ENCODE measurements around the gene LYPD5. TPM values are rescaled to one million over a fixed set of nuclear protein-coding genes. Genes with fewer than 3 reads are reported as not detected.

LYPD5 gene
- total RNA-seq, 1 donor from 2014 or later, result not detected

DNA sequence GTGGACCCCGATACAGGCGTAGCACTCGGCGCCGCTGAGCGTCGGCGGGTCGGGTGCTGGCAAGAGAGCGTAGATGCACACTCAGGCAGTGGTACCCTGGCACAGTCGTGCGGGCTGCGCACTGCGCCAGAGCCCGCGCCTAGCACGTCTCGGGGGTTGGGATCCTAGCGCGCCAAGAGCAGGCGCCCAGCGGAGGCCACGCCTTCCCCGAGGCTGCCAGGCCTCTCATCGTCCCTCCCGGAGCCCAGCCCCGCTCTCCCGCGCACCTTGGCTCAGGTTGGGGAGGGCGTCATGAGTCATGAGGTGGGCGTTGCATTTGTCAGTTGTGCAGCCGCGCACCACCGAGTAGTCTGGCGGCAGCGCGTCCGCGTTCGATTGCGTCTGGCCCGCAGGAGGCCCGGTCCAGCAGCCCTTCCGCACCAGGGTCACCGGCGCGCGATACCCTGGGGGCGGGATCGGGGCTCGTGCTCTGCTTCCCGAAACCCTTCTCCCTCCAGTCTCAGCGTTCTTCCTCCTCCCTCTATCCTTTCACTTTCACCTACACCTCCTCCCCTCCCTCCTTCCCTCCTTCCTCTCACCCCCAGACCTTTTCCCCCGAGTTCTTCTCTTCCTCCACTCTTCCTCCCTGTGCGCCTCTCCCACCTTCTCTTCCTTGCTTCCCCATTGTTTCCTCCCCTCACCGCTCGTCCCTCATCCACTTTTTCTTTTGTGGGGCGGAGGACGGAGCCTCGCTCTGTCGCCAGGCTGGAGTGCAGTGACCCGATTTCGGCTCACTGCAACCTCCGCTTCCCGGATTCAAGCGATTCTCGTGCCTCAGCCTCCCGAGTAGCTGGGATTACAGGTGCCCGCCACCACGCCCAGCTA, 3.5 kb downstream of the LYPD5 start:
- Mint-ChIP-seq H3K27me3 (ENCODE audit: low read depth) (peaks cover 78% of the 10 kb centered on the region), H3K4me3 (peak overlapping the region; percentile 49), H3K4me1 (peaks cover 4% of the 10 kb centered on the region), H3K27ac (ENCODE audit: unreplicated experiment) (no peak overlapping the region), H3K9me3 (no peaks in the 10 kb centered on the region), H3K36me3 (ENCODE audit: low read depth) (no peaks in the 10 kb centered on the region)
- TF ChIP-seq CTCF (conservative IDR thresholded peaks at IDR 0.05), result no peak
- DNase-seq (ENCODE audit: low read depth, low spot score), result no peak

DNA sequence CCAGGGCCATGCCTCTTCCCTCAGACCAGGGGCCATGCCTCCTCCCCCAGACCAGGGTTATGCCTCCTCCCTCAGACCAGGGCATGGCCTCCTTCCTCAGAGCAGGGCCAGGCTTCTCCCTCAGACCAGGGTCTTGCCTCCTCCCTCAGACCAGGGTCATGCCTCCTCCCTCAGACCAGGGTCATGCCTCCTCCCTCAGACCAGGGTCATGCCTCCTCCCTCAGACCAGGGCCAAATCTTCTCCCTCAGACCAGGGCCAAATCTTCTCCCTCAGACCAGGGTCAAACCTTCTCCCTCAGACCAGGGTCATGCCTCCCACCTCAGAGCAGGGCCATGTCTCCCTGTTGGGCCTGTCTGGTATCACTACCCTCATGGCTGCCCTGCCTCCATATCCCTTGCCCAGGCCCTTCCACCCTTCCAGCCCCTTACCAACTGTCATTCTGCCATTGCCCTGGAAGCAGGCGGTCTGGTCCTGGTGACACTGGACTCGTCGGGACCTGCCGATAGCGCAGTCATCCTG, 4.2 kb downstream of the LYPD5 start:
- TF ChIP-seq CTCF (conservative IDR thresholded peaks at IDR 0.05), result no peak
- peaks cover 85% of the 10 kb centered on the region for H3K27me3 Mint-ChIP-seq (ENCODE audit: low read depth)
- H3K4me3 Mint-ChIP-seq, result no peak overlapping the region
- H3K4me1 Mint-ChIP-seq, result peaks cover 4% of the 10 kb centered on the region
- H3K36me3 Mint-ChIP-seq (ENCODE audit: low read depth), result no peaks in the 10 kb centered on the region
- DNase-seq (ENCODE audit: low read depth, low spot score), result no peak
- no peaks in the 10 kb centered on the region for H3K9me3 Mint-ChIP-seq
- H3K27ac Mint-ChIP-seq (ENCODE audit: unreplicated experiment), result no peak overlapping the region

GRCh38 chr19:43797556-43797955, 4.7 kb downstream of the LYPD5 start:
- TF ChIP-seq CTCF (conservative IDR thresholded peaks at IDR 0.05), result no peak
- Mint-ChIP-seq H3K4me3 (peak overlapping the region; percentile 45), H3K36me3 (ENCODE audit: low read depth) (no peaks in the 10 kb centered on the region), H3K27ac (ENCODE audit: unreplicated experiment) (no peak overlapping the region), H3K4me1 (peaks cover 4% of the 10 kb centered on the region), H3K27me3 (ENCODE audit: low read depth) (peaks cover 89% of the 10 kb centered on the region), H3K9me3 (no peaks in the 10 kb centered on the region)
- no peak for DNase-seq (ENCODE audit: low read depth, low spot score)

GRCh38 chr19:43797118-43797517, 5.1 kb downstream of the LYPD5 start:
- Mint-ChIP-seq H3K36me3 (ENCODE audit: low read depth) (no peaks in the 10 kb centered on the region), H3K4me1 (peaks cover 4% of the 10 kb centered on the region), H3K27ac (ENCODE audit: unreplicated experiment) (no peak overlapping the region), H3K9me3 (no peaks in the 10 kb centered on the region), H3K27me3 (ENCODE audit: low read depth) (peaks cover 90% of the 10 kb centered on the region), H3K4me3 (peak overlapping the region; percentile 45)
- TF ChIP-seq CTCF (conservative IDR thresholded peaks at IDR 0.05), result no peak
- no peak for DNase-seq (ENCODE audit: low read depth, low spot score)

DNA sequence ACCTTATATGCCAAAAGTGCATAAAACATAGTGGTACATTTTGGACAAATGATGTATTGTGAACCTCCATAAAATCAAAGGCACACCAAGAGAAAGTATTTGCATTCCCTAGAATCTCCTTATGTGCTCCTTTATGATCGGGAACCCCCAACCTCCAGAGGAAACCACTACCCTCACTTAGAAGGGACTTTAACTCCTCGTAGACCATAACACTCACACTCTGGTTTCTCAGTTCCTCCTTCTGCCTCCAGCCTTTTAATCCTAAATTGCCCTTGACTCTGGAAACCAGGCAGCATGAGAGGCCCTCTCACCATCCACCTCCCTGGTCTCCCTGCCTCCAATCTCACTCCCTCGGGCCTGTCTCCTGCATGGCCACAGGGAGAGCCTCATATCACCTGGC, 11.7 kb downstream of the LYPD5 start:
- H3K4me1 Mint-ChIP-seq, result no peaks in the 10 kb centered on the region
- DNase-seq (ENCODE audit: low read depth, low spot score), result no peak
- no peak for TF ChIP-seq CTCF (conservative IDR thresholded peaks at IDR 0.05)
- H3K27ac Mint-ChIP-seq (ENCODE audit: unreplicated experiment), result no peak overlapping the region
- H3K9me3 Mint-ChIP-seq, result no peaks in the 10 kb centered on the region
- H3K27me3 Mint-ChIP-seq (ENCODE audit: low read depth), result peaks cover 54% of the 10 kb centered on the region
- no peaks in the 10 kb centered on the region for H3K36me3 Mint-ChIP-seq (ENCODE audit: low read depth)
- no peak overlapping the region for H3K4me3 Mint-ChIP-seq

Measured in neural crest cell (in vitro differentiated cells).